NCI-H69 (cell line): Measurements from ENCODE around the gene NAP1L4.
A peak's percentile ranks its signal among the peaks of the same experiment; 100 is the strongest.
"Not testable (repeated sequence)": the region's sequence is repeated elsewhere in the genome, so short reads cannot be mapped to it uniquely, and the experiment has no call there.

Source experiments
- DNase-seq: peaks from one replicate; lab custom pipeline; 2025; lab: John Stamatoyannopoulos, UW

NAP1L4 gene

GRCh38 chr11:2937641-2938457, 54.3 kb downstream of the NAP1L4 start:
- not testable (repeated sequence) for DNase-seq

- DNase-seq, result no peak
These were observed 57.4 kb downstream of the NAP1L4 start for GRCh38 chr11:2934611-2935239.

GRCh38 chr11:2934021-2934550, 58.0 kb downstream of the NAP1L4 start:
- no peak for DNase-seq

- DNase-seq, result no peak
These were observed 58.6 kb downstream of the NAP1L4 start for GRCh38 chr11:2933375-2934020.

- no peak for DNase-seq
These were observed 59.3 kb downstream of the NAP1L4 start for GRCh38 chr11:2932850-2933251.

GRCh38 chr11:2931771-2932738, 60.1 kb downstream of the NAP1L4 start:
- no peak for DNase-seq

- no peak for DNase-seq
These were observed 60.7 kb downstream of the NAP1L4 start for GRCh38 chr11:2931420-2931746.

- DNase-seq, result peak; percentile 79
These were observed 61.3 kb downstream of the NAP1L4 start for GRCh38 chr11:2930704-2931419.

GRCh38 chr11:2929950-2930703, 62.0 kb downstream of the NAP1L4 start:
- peak; percentile 87 for DNase-seq

- DNase-seq, result peak; percentile 60
These were observed 62.6 kb downstream of the NAP1L4 start for GRCh38 chr11:2929531-2929949.

- peak; percentile 77 for DNase-seq
These were observed 63.3 kb downstream of the NAP1L4 start, which contains the start of gene PHLDA2 for GRCh38 chr11:2928605-2929530. TSS of gene PHLDA2 (minus strand) at chr11:2929420. CDS start at chr11:2929364, 56 bp downstream.

- DNase-seq, result peak; percentile 39
These were observed 64.1 kb downstream of the NAP1L4 start for GRCh38 chr11:2927851-2928604.

GRCh38 chr11:2927121-2927800, 64.9 kb downstream of the NAP1L4 start:
- no peak for DNase-seq

- DNase-seq, result no peak
These were observed 65.5 kb downstream of the NAP1L4 start for GRCh38 chr11:2926611-2927051.

GRCh38 chr11:2924821-2925675, 67.1 kb downstream of the NAP1L4 start:
- no peak for DNase-seq

GRCh38 chr11:2924381-2924780, 67.7 kb downstream of the NAP1L4 start:
- DNase-seq, result no peak
